GM12878 (cell line): ENCODE results near the gene TSR1. TPM values are rescaled to one million over a fixed set of nuclear protein-coding genes. Genes with fewer than 3 reads are reported as not detected.
A peak's percentile ranks its signal among the peaks of the same experiment; 100 is the strongest.

ENCODE experiments used
- ATAC-seq: fragments of 200-7000 bp; cut with Tn5 transposase; 3 replicates; pipeline ENCODE4 v1.9.1; 2020; ENCODE audit warnings: mild to moderate bottlenecking, moderate library complexity
- BruUV-seq: library from RNA; stranded (reverse); fragments of 400-500 nt; replicated peaks from 2 replicates; lab custom pipeline; 2021; lab: Mats Ljungman, UMichigan
- CTCF ChIA-PET: fragments of 300-600 bp; sonication (Branson Sonifier 250); formaldehyde crosslinking; extraction: SDS; loops from one replicate; lab custom pipeline; 2021; ENCODE audit warnings: inconsistent platforms; lab: Yijun Ruan, JAX
- POLR2A ChIA-PET: fragments of 350-600 bp; formaldehyde crosslinking; extraction: SDS; loops from one replicate; lab custom pipeline; 2021; ENCODE audit warnings: inconsistent platforms; lab: Charles Lee
- RAD21 ChIA-PET: fragments of 300-600 bp; sonication (Branson Sonifier 250); formaldehyde crosslinking; loops from one replicate; lab custom pipeline; 2023; ENCODE audit warnings: antibody characterized with exemption; ENCODE audit not compliant: unreplicated experiment; lab: Charles Lee
- SMC1A ChIA-PET: fragments of 300-600 bp; sonication (Branson Sonifier 250); formaldehyde crosslinking; loops from one replicate; lab custom pipeline; 2023; ENCODE audit not compliant: unreplicated experiment, uncharacterized antibody; lab: Charles Lee
- DNase-seq: peaks from one replicate; pipeline ENCODE4 v3.0.0-alpha.2; 2011; ENCODE audit warnings: low read depth, low spot score
- FAIRE-seq: peaks from 3 replicates; lab custom pipeline; 2011; peaks lifted over from hg19 to GRCh38; lab: Jason Lieb, UNC
- H2AFZ ChIP-seq: 2 replicates; pipeline ENCODE4 v1.6.0; 2011; ENCODE audit warnings: low read depth, low read length, control low read depth; ENCODE audit not compliant: control insufficient read depth
- H3K27ac ChIP-seq: 2 replicates; pipeline ENCODE4 v1.5.1; 2011; ENCODE audit warnings: control low read depth; ENCODE audit not compliant: control insufficient read depth, insufficient read depth
- H3K27me3 ChIP-seq, 2 experiments: replicated peaks in 1 of 2; 2 replicates each; pipeline versions ENCODE4 v1.6.0 to v1.6.1; 2011; ENCODE audit warnings: low read length in 1 of 2; ENCODE audit not compliant: control insufficient read depth in 2 of 2, insufficient read depth in 2 of 2
- H3K36me3 ChIP-seq, 2 experiments: 2 replicates each; pipeline ENCODE4 v1.5.1; 2011; ENCODE audit warnings: low read length in 1 of 2; ENCODE audit not compliant: control insufficient read depth in 2 of 2, insufficient read depth in 2 of 2
- H3K4me1 ChIP-seq: 2 replicates; pipeline ENCODE4 v1.6.1; 2011; ENCODE audit warnings: mild to moderate bottlenecking, low read length, moderate library complexity, mixed read lengths; ENCODE audit not compliant: control insufficient read depth, insufficient read depth
- H3K4me2 ChIP-seq: 2 replicates; pipeline ENCODE4 v1.6.0; 2011; ENCODE audit warnings: control low read depth; ENCODE audit not compliant: control insufficient read depth, insufficient read depth
- H3K4me3 ChIP-seq: fragments of 200-600 bp; sonication (generic); 2 replicates; pipeline ENCODE4 v1.5.1; 2016
- H3K79me2 ChIP-seq: 2 replicates; pipeline ENCODE4 v1.6.0; 2011; ENCODE audit warnings: low read length; ENCODE audit not compliant: control insufficient read depth, insufficient read depth
- H3K9ac ChIP-seq: 2 replicates; pipeline ENCODE4 v1.8.0; 2011; ENCODE audit warnings: low read length, control low read depth, mixed read lengths; ENCODE audit not compliant: control insufficient read depth, insufficient read depth
- H3K9me3 ChIP-seq: replicated peaks from 3 replicates; pipeline ENCODE4 v1.5.1; 2011; ENCODE audit warnings: mild to moderate bottlenecking, low read length; ENCODE audit not compliant: control insufficient read depth, insufficient read depth
- H4K20me1 ChIP-seq: 2 replicates; pipeline ENCODE4 v1.6.0; 2011; ENCODE audit not compliant: control insufficient read depth, insufficient read depth
- ETV6 ChIP-seq, 2 experiments: fragments of 450-650 bp in 1 of 2; IDR thresholded peaks in 1 of 2; conservative IDR thresholded peaks in 1 of 2; 2 replicates each; pipeline ENCODE4 v1.6.1; 2014; ENCODE audit warnings: antibody characterized with exemption in 1 of 2, borderline replicate concordance in 1 of 2, low read depth in 1 of 2, mild to moderate bottlenecking in 1 of 2, moderate library complexity in 1 of 2
- FOXK2 ChIP-seq: fragments of 450-650 bp; IDR thresholded peaks from 2 replicates; pipeline ENCODE4 v1.6.1; 2017; ENCODE audit warnings: mild to moderate bottlenecking, moderate library complexity
- SIX5 ChIP-seq: IDR thresholded peaks from 2 replicates; pipeline ENCODE4 v1.6.1; 2011; ENCODE audit warnings: mild to moderate bottlenecking, low read depth, low read length, moderate library complexity; ENCODE audit not compliant: severe bottlenecking
- SUZ12 ChIP-seq: fragments of 200-600 bp; sonication (generic); IDR thresholded peaks from one replicate; pipeline ENCODE4 v1.6.1; 2018; ENCODE audit warnings: antibody characterized with exemption, mild to moderate bottlenecking; ENCODE audit not compliant: unreplicated experiment
- WGBS: methylation state at CpG from one replicate; pipeline ENCODE4 v1.1.6; 2016; ENCODE audit warnings: low lambda C conversion rate; ENCODE audit not compliant: insufficient replicate concordance, insufficient coverage; ENCODE audit errors: missing lambda C conversion rate; 5-methylcytosine and 5-hydroxymethylcytosine counted together
- in situ Hi-C: fragments of 300-500 bp; cut with MboI; formaldehyde crosslinking; loops from 9 replicates; pipeline ENCODE4 v1.14.3; 2018; ENCODE audit warnings: mixed read lengths
- intact Hi-C: fragments of 100-400 bp; cut with micrococcal nuclease; formaldehyde crosslinking; loops from one replicate; pipeline ENCODE4 v1.14.2; 2022; ENCODE audit not compliant: unreplicated experiment
- polyA plus RNA-seq, 11 experiments: library from polyadenylated mRNA; depleted of rRNA in 4 of 11; unstranded in 6 of 11; stranded (reverse) in 5 of 11; fragments of >200 nt; fragmentation: Nextera tagmentation in 4 of 11; fragmentation: Illumina TruSeq in 1 of 11; extraction: Ambion mirVana in 4 of 11; extraction: Trizol in 1 of 11; gene quantifications; 1 replicate in 1 of 11; 2 replicates in 10 of 11; pipeline versions ENCODE4 v1.2.1 to v1.2.3, GENCODE V29; 2011 to 2016; ENCODE audit warnings: inconsistent platforms in 2 of 11, missing spikeins in 2 of 11, low read depth in 1 of 11
- total RNA-seq, 4 experiments: library from RNA; depleted of rRNA in 3 of 4; stranded (reverse); fragments of >200 nt in 3 of 4; fragmentation: Illumina TruSeq in 1 of 4; extraction: Trizol in 1 of 4; gene quantifications; 2 replicates each; pipeline versions ENCODE4 v1.2.1 to v1.2.3, GENCODE V29; 2013 to 2021

TSR1 gene
- total and polyA plus RNA-seq, 10 of the 15 experiments (the other 5 are each of a cell fraction or from before 2014, with no cell fraction given), result 14.7 to 100 (median 46.9) TPM

- 85% methylated on average over 6 of the region's 6 CpGs for WGBS
- no peak overlapping the region for H2AFZ ChIP-seq
- no peak overlapping the region for H3K9ac ChIP-seq
- no peak for TF ChIP-seq FOXK2
- no peak for TF ChIP-seq ETV6 (conservative IDR thresholded peaks at IDR 0.05 in 1 of 2, IDR thresholded peaks at IDR 0.05 in 1 of 2; ENCODE audit: borderline replicate concordance in 1 of 2, low read depth in 1 of 2)
- TF ChIP-seq SUZ12, result no peak
- TF ChIP-seq, all 136 proteins: peak for 0
- no peak for ATAC-seq
- in situ Hi-C loops, result no loop called here
- intact Hi-C loops, result no loop called here
- SMC1A ChIA-PET, result interaction anchor here (0.9 to 1.7 kb wide), 3 partner anchors 12 to 22 kb away, joined by 3 to 6 read pairs (median 3); no protein-coding TSS in a partner anchor
- FAIRE-seq, result no peak
- Histone ChIP-seq H3K27ac (no peak overlapping the region), H3K36me3 (no peaks in the 10 kb centered on the region), H3K79me2 (no peaks in the 10 kb centered on the region), H4K20me1 (no peaks in the 10 kb centered on the region), H3K27me3 (no peaks in the 10 kb centered on the region), H3K4me1 (no peaks in the 10 kb centered on the region), H3K4me2 (no peak overlapping the region), H3K4me3 (no peak overlapping the region), H3K9me3 (no peaks in the 10 kb centered on the region)
- BruUV-seq, result no TSS peak
- RAD21 ChIA-PET, result interaction anchor here (0.8 kb wide), 1 partner anchor 107 kb away, joined by 3 read pairs; no protein-coding TSS in a partner anchor
- POLR2A ChIA-PET, result no interaction called here
- CTCF ChIA-PET, result no interaction called here
- DNase-seq, result no peak
Measured at GRCh38 chr17:2309338-2310154, 26.7 kb downstream of the TSR1 start.

DNA sequence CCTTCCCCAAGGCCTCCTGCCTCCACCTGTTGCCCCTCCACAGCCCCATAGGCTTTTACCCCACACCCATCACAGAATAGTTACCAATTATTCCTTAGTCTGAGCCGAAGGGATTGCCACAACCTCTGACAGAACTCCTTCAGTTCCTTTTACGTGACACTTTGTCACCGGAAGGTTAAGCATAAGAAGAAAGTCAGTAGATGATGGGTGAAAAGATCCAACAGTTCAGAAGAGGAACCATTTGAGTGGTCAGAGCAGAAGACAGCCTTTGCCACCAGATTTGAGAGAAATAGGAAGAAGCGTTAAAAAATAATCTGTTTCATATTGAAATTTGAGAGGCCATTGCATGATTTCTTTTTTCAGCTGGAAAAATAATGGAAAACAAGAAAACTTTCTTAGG is 31.3 kb downstream of the TSR1 start:
- POLR2A ChIA-PET, result no interaction called here
- no peak for DNase-seq
- intact Hi-C loops (no loop called here), in situ Hi-C loops (no loop called here)
- H3K27ac ChIP-seq, result no peak overlapping the region
- no peaks in the 10 kb centered on the region for H3K27me3 ChIP-seq
- no peak overlapping the region for H3K9ac ChIP-seq
- no peak overlapping the region for H3K4me2 ChIP-seq
- BruUV-seq, result TSS peak; percentile 84
- SMC1A ChIA-PET, result interaction anchor here (0.6 to 1.5 kb wide), 2 partner anchors 10 to 137 kb away, joined by 3 read pairs; no protein-coding TSS in a partner anchor
- no peak for FAIRE-seq
- H3K79me2 ChIP-seq, result peaks cover 31% of the 10 kb centered on the region
- H3K9me3 ChIP-seq, result no peaks in the 10 kb centered on the region
- no peak overlapping the region for H3K4me3 ChIP-seq
- no peak overlapping the region for H2AFZ ChIP-seq
- TF ChIP-seq SIX5, result no peak
- CTCF ChIA-PET, result interaction anchor here (1.3 kb wide), 1 partner anchor 77 kb away, joined by 3 read pairs; no protein-coding TSS in a partner anchor
- no peaks in the 10 kb centered on the region for H3K4me1 ChIP-seq
- no peaks in the 10 kb centered on the region for H4K20me1 ChIP-seq
- 98% methylated on average over 4 of the region's 4 CpGs for WGBS
- no peaks in the 10 kb centered on the region; a peak in 2 of 4 replicates for H3K36me3 ChIP-seq
- ATAC-seq, result no peak
- RAD21 ChIA-PET, result interaction anchor here (0.7 to 1.3 kb wide), 3 partner anchors 13 to 589 kb away, joined by 3 to 5 read pairs (median 3); no protein-coding TSS in a partner anchor
